K562 (cell line): ENCODE measurements around the gene KRTAP6-2. TPM values are rescaled to one million over a fixed set of nuclear protein-coding genes. Genes with fewer than 3 reads are reported as not detected.

Experiments
- CREBBP ChIP-seq: IDR thresholded peaks from one replicate; pipeline ENCODE4 v1.6.1; 2012; ENCODE audit warnings: low read depth, mild to moderate bottlenecking, control low read depth, inconsistent platforms, low read length
- HNRNPH1 ChIP-seq: fragments of 200-400 bp; formaldehyde crosslinking; optimal IDR thresholded peaks from 2 replicates; pipeline ENCODE3; 2017; ENCODE audit warnings: low read depth, mild to moderate bottlenecking, low read length, moderate library complexity
- SLC30A9 ChIP-seq: fragments of 250-450 bp; sonication (Bioruptor Pico); IDR thresholded peaks from 2 replicates; pipeline ENCODE4 v1.8.0; 2022; ENCODE audit warnings: mild to moderate bottlenecking, moderate library complexity
- TGIF2 ChIP-seq: sonication (generic); formaldehyde crosslinking; IDR thresholded peaks from 2 replicates; pipeline ENCODE4 v1.8.1; 2022; ENCODE audit warnings: mild to moderate bottlenecking, missing genetic modification reagents, moderate library complexity
- polyA plus RNA-seq, 8 experiments: library from polyadenylated mRNA; depleted of rRNA in 4 of 8; stranded (reverse) in 5 of 8; unstranded in 3 of 8; fragments of >200 nt; fragmentation: Nextera tagmentation in 2 of 8; fragmentation: Illumina TruSeq in 1 of 8; extraction: Ambion mirVana in 2 of 8; extraction: Trizol in 1 of 8; gene quantifications; 2 replicates each; pipeline versions ENCODE4 v1.2.1 to v1.2.3, GENCODE V29; 2011 to 2014; ENCODE audit warnings: inconsistent platforms in 1 of 8, missing spikeins in 1 of 8
- total RNA-seq, 7 experiments: library from RNA; depleted of rRNA in 6 of 7; stranded (reverse); fragments of >200 nt in 6 of 7; fragmentation: Illumina TruSeq in 2 of 7; extraction: Trizol in 2 of 7; gene quantifications; 2 replicates each; pipeline versions ENCODE4 v1.2.1 to v1.2.3, GENCODE V29; 2011 to 2021; ENCODE audit warnings: low replicate concordance in 1 of 7
- TF ChIP-seq, protein P1 (sequence below), 2 experiments: fragments of 450-650 bp in 1 of 2; sonication (generic) in 1 of 2; formaldehyde crosslinking in 1 of 2; IDR thresholded peaks; 2 replicates each; pipeline versions ENCODE4 v1.7.1 to v1.9.0; 2016 to 2022; ENCODE audit warnings: inconsistent platforms in 1 of 2, mild to moderate bottlenecking in 1 of 2, missing genetic modification reagents in 1 of 2

The KRTAP6-2 gene
- total and polyA plus RNA-seq, 9 of the 15 experiments (the other 6 are each of a cell fraction or from before 2014, with no cell fraction given): not detected

DNA sequence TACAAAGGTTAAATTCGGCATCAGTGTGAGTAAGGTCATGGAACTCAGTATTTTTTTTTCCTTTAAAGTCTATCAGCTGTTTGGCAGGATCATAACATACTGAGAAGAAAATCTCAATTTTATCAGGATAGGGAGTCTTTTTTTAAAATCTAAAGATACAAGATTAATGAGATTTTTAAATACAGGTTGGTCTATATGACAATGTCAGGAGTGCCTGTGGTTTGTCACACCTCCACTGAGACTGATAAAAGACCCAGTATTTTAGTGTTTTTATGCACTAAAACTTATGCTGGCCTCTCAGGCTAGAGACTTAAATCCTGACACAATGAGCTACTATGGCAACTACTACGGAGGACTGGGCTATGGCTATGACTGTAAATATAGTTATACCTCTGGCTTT, 43.9 kb upstream of the KRTAP6-2 start, which contains the start of gene KRTAP20-3 (continued):
- TF ChIP-seq, protein P1, sequence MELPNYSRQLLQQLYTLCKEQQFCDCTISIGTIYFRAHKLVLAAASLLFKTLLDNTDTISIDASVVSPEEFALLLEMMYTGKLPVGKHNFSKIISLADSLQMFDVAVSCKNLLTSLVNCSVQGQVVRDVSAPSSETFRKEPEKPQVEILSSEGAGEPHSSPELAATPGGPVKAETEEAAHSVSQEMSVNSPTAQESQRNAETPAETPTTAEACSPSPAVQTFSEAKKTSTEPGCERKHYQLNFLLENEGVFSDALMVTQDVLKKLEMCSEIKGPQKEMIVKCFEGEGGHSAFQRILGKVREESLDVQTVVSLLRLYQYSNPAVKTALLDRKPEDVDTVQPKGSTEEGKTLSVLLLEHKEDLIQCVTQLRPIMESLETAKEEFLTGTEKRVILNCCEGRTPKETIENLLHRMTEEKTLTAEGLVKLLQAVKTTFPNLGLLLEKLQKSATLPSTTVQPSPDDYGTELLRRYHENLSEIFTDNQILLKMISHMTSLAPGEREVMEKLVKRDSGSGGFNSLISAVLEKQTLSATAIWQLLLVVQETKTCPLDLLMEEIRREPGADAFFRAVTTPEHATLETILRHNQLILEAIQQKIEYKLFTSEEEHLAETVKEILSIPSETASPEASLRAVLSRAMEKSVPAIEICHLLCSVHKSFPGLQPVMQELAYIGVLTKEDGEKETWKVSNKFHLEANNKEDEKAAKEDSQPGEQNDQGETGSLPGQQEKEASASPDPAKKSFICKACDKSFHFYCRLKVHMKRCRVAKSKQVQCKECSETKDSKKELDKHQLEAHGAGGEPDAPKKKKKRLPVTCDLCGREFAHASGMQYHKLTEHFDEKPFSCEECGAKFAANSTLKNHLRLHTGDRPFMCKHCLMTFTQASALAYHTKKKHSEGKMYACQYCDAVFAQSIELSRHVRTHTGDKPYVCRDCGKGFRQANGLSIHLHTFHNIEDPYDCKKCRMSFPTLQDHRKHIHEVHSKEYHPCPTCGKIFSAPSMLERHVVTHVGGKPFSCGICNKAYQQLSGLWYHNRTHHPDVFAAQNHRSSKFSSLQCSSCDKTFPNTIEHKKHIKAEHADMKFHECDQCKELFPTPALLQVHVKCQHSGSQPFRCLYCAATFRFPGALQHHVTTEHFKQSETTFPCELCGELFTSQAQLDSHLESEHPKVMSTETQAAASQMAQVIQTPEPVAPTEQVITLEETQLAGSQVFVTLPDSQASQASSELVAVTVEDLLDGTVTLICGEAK (IDR thresholded peaks at IDR 0.05): no peak
- TF ChIP-seq, protein P1 (CRISPR knock-in tag; IDR thresholded peaks at IDR 0.05): no peak
- TF ChIP-seq SLC30A9 (CRISPR knock-in tag) (no peak), TGIF2 (no peak), HNRNPH1 (no peak), CREBBP (no peak)
